T-cell (primary cell): ENCODE measurements around the gene AEBP1. TPM values are rescaled to one million over a fixed set of nuclear protein-coding genes. Genes with fewer than 3 reads are reported as not detected.

Experiments used
- ATAC-seq, 4 experiments: fragments of 200-7000 bp in 3 of 4; fragments of 150-1000 bp in 1 of 4; cut with Tn5 transposase; replicated peaks in 1 of 4; 1 replicate in 3 of 4; 2 replicates in 1 of 4; pipeline ENCODE4 v1.10.0; 2021; ENCODE audit warnings: moderate library complexity in 3 of 4, mild to moderate bottlenecking in 2 of 4, moderate number of reproducible peaks in 1 of 4
- CTCF ChIA-PET, 2 donors: fragments of 300-600 bp; sonication (Branson Sonifier 250); formaldehyde crosslinking; loops; one replicate each; lab custom pipeline; 2022; ENCODE audit warnings: antibody characterized with exemption in 2 of 2; lab: Charles Lee
- POLR2A ChIA-PET, 2 donors: fragments of 300-600 bp; sonication (Branson Sonifier 250); formaldehyde crosslinking; loops; one replicate each; lab custom pipeline; 2022; ENCODE audit warnings: antibody characterized with exemption in 2 of 2; lab: Charles Lee
- DNase-seq, 35 experiments: peaks; one replicate each; pipeline versions ENCODE4 v3.0.0 to v3.0.0-alpha.2; 2013 to 2023
- H3K27ac ChIP-seq: one replicate; pipeline ENCODE4 v1.5.1; 2013; ENCODE audit warnings: low read length
- H3K27me3 ChIP-seq, 2 experiments: replicated peaks in 1 of 2; 1 replicate in 1 of 2; 2 replicates in 1 of 2; pipeline versions ENCODE4 v1.6.1 to v1.7.0; 2013; ENCODE audit warnings: low read length in 1 of 2, mixed read lengths in 1 of 2; ENCODE audit not compliant: control insufficient read depth in 2 of 2, insufficient read depth in 2 of 2; ENCODE audit errors: extremely low read depth in 1 of 2
- H3K36me3 ChIP-seq, 2 donors: 1 replicate in 1 of 2; 2 replicates in 1 of 2; pipeline versions ENCODE4 v1.6.1 to v1.7.0; 2013; ENCODE audit warnings: low read length in 1 of 2; ENCODE audit not compliant: control insufficient read depth in 2 of 2, insufficient read depth in 1 of 2; ENCODE audit errors: extremely low read depth in 1 of 2
- H3K4me1 ChIP-seq, 2 experiments: 1 replicate in 1 of 2; 2 replicates in 1 of 2; pipeline versions ENCODE4 v1.6.1 to v1.7.0; 2013; ENCODE audit warnings: low read length in 2 of 2, mixed read lengths in 1 of 2; ENCODE audit not compliant: insufficient read depth in 2 of 2, control insufficient read depth in 1 of 2; ENCODE audit errors: extremely low read depth in 1 of 2
- H3K4me3 ChIP-seq, 2 donors: 1 replicate in 1 of 2; 2 replicates in 1 of 2; pipeline versions ENCODE4 v1.5.1 to v1.7.0; 2013; ENCODE audit warnings: mild to moderate bottlenecking in 2 of 2, low read length in 1 of 2, moderate library complexity in 1 of 2; ENCODE audit not compliant: control insufficient read depth in 1 of 2; ENCODE audit errors: extremely low read depth in 1 of 2
- H3K9me3 ChIP-seq: 2 replicates; pipeline ENCODE4 v1.7.0; 2013
- H3K27ac Mint-ChIP-seq, 2 donors: one replicate each; pipeline ENCODE4 v1.8.0; 2020 to 2021; ENCODE audit warnings: mild to moderate bottlenecking in 2 of 2, mixed read lengths in 2 of 2
- H3K27me3 Mint-ChIP-seq, 2 donors: one replicate each; pipeline ENCODE4 v1.8.0; 2021 to 2022; ENCODE audit warnings: mixed read lengths in 2 of 2
- H3K36me3 Mint-ChIP-seq: one replicate; pipeline ENCODE4 v1.8.0; 2021; ENCODE audit warnings: mixed read lengths
- H3K4me1 Mint-ChIP-seq, 3 donors: one replicate each; pipeline ENCODE4 v1.8.0; 2020 to 2022; ENCODE audit warnings: mixed read lengths in 3 of 3, mild to moderate bottlenecking in 1 of 3
- H3K4me3 Mint-ChIP-seq, 3 donors: one replicate each; pipeline ENCODE4 v1.8.0; 2020 to 2022; ENCODE audit warnings: mild to moderate bottlenecking in 3 of 3, mixed read lengths in 3 of 3, moderate library complexity in 3 of 3
- H3K9me3 Mint-ChIP-seq, 3 donors: one replicate each; pipeline ENCODE4 v1.8.0; 2020 to 2022; ENCODE audit warnings: mixed read lengths in 3 of 3
- WGBS: methylation state at CpG from one replicate; pipeline ENCODE4 v1.1.5; 2013; ENCODE audit warnings: missing lambda C conversion rate; ENCODE audit not compliant: insufficient coverage; 5-methylcytosine and 5-hydroxymethylcytosine counted together
- total RNA-seq, 35 experiments: library from RNA in 6 of 35; stranded (reverse) in 6 of 35; fragments of 120-200 nt in 1 of 35; gene quantifications; one replicate each; pipeline versions ENCODE4 v1.2.1 to v1.2.4 and lab custom pipeline; 2013 to 2026

AEBP1 gene
- total RNA-seq, 5 donors from 2014 or later (not counting 1 experiment from before 2014, with no cell fraction given): 18.1 to 28.4 (median 23.1) TPM

GRCh38 chr7:44134943-44135628, 30.9 kb downstream of the AEBP1 start:
- Histone ChIP-seq H3K27ac (no peak overlapping the region), H3K4me3 (no peak overlapping the region), H3K27me3 (peaks cover 0 to 24% of the 10 kb centered on the region in 2 experiments), H3K9me3 (no peaks in the 10 kb centered on the region), H3K36me3 (no peaks in the 10 kb centered on the region), H3K4me1 (no peaks in the 10 kb centered on the region)
- Mint-ChIP-seq H3K27me3 (no peaks in the 10 kb centered on the region), H3K27ac (no peak overlapping the region), H3K36me3 (no peaks in the 10 kb centered on the region), H3K9me3 (no peaks in the 10 kb centered on the region), H3K4me1 (peaks cover 0 to 4% (median 0%) of the 10 kb centered on the region in 3 donors), H3K4me3 (no peak overlapping the region)
- 80% methylated on average over 1 of the region's 4 CpGs for WGBS
- DNase-seq (no peak), ATAC-seq (no peak)
- ChIA-PET CTCF (no interaction called here), POLR2A (no interaction called here)

GRCh38 chr7:44136731-44137130, 32.6 kb downstream of the AEBP1 start:
- WGBS: 97% methylated on average over 4 of the region's 5 CpGs
- Mint-ChIP-seq H3K9me3 (no peaks in the 10 kb centered on the region), H3K36me3 (no peaks in the 10 kb centered on the region), H3K27ac (no peak overlapping the region), H3K4me3 (no peak overlapping the region), H3K4me1 (peaks cover 0 to 4% (median 0%) of the 10 kb centered on the region in 3 donors), H3K27me3 (no peaks in the 10 kb centered on the region)
- POLR2A ChIA-PET: no interaction called here
- Histone ChIP-seq H3K27ac (no peak overlapping the region), H3K36me3 (no peaks in the 10 kb centered on the region), H3K9me3 (no peaks in the 10 kb centered on the region), H3K4me3 (no peak overlapping the region), H3K27me3 (peaks cover 0 to 27% of the 10 kb centered on the region in 2 experiments), H3K4me1 (no peaks in the 10 kb centered on the region)
- no peak for DNase-seq
- CTCF ChIA-PET: interaction anchor here in 1 of 2 donors (0.8 kb wide), 1 partner anchor 10 kb away, joined by 3 read pairs; no protein-coding TSS in a partner anchor
- ATAC-seq: no peak

- H3K4me3 Mint-ChIP-seq: no peak overlapping the region
- H3K27me3 Mint-ChIP-seq: no peaks in the 10 kb centered on the region
- DNase-seq: no peak
- Histone ChIP-seq H3K27ac (no peak overlapping the region), H3K4me3 (no peak overlapping the region), H3K36me3 (no peaks in the 10 kb centered on the region), H3K27me3 (peaks cover 0 to 25% of the 10 kb centered on the region in 2 experiments), H3K9me3 (no peaks in the 10 kb centered on the region), H3K4me1 (no peaks in the 10 kb centered on the region)
- H3K36me3 Mint-ChIP-seq: no peaks in the 10 kb centered on the region
- ChIA-PET CTCF (no interaction called here), POLR2A (no interaction called here)
- H3K9me3 Mint-ChIP-seq: no peaks in the 10 kb centered on the region
- 87% methylated on average over 5 of the region's 8 CpGs for WGBS
- no peaks in the 10 kb centered on the region for H3K4me1 Mint-ChIP-seq
- ATAC-seq: no peak
- H3K27ac Mint-ChIP-seq: no peak overlapping the region
Observed at GRCh38 chr7:44138698-44139097, 34.6 kb downstream of the AEBP1 start.

DNA sequence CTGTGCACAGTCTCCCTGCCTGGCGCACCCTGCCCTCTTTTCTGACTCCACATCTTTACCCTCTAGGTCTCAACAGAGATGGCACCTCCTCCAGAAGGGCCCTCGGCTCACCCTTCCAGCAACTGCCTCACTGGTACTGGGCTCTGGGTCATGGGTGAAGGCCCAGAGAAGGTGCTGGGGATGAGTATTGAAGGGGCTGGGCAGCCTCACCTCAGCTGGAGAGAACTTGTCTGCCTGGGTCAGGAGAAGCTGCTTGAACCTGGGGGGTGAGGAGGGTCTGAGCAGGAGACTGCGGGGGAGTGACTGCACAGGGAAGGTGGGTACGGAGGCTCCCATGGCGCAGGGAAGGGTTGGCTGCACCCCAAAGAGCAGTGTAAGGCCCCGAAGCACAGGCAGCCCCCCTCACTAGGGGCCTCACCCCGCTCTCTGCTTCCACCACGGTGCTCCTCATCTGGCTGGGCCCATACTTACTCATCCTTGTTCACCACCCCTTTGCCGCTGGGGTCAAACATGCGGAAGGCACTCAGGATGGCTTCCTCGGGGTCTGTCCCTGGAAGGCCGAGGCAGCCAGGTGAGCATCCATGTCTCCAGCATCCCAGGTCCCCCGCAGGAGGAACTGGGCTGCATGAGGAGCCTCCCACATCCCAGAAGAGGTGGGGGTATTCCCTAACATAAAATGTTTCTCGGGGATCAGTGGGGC, 35.3 kb downstream of the AEBP1 start:
- no peak overlapping the region for H3K27ac ChIP-seq
- H3K36me3 Mint-ChIP-seq: no peaks in the 10 kb centered on the region
- POLR2A ChIA-PET: no interaction called here
- H3K4me3 ChIP-seq: no peak overlapping the region
- H3K9me3 ChIP-seq: no peaks in the 10 kb centered on the region
- WGBS: 91% methylated on average over 8 of the region's 14 CpGs
- DNase-seq (no peak), ATAC-seq (no peak)
- no peaks in the 10 kb centered on the region for H3K36me3 ChIP-seq
- H3K27me3 Mint-ChIP-seq: no peaks in the 10 kb centered on the region
- H3K4me3 Mint-ChIP-seq: no peak overlapping the region
- H3K9me3 Mint-ChIP-seq: no peaks in the 10 kb centered on the region
- no peaks in the 10 kb centered on the region for H3K4me1 Mint-ChIP-seq
- peaks cover 0 to 28% of the 10 kb centered on the region in 2 experiments for H3K27me3 ChIP-seq
- CTCF ChIA-PET: no interaction called here
- H3K4me1 ChIP-seq: no peaks in the 10 kb centered on the region
- no peak overlapping the region for H3K27ac Mint-ChIP-seq

DNA sequence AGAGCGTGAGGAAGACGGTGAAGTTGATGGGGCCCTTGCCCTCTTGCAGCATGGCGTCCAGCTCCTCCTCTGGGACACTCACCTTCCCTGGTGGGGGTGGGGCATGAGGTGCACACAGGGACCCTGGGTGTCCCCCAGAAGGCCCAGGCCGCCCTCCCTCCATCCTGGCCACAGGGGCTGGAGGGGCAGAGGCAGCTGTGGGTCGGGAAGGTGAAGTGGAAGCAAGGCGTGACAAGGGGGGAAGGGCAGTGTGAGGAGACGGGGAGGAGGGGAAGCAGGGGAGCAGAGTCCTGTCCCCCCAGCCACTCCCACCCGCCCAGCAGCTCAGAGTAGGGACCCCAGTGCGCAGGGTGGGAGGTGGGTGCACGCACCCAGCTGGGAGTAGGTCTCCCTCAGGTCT, 36.2 kb downstream of the AEBP1 start:
- Histone ChIP-seq H3K4me1 (peaks cover 0 to 5% of the 10 kb centered on the region in 2 experiments), H3K36me3 (no peaks in the 10 kb centered on the region), H3K9me3 (no peaks in the 10 kb centered on the region), H3K27ac (no peak overlapping the region), H3K27me3 (peaks cover 0 to 37% of the 10 kb centered on the region in 2 experiments), H3K4me3 (no peak overlapping the region)
- peaks cover 4% of the 10 kb centered on the region in 3 donors for H3K4me1 Mint-ChIP-seq
- no peak for DNase-seq
- 94% methylated on average over 3 of the region's 10 CpGs for WGBS
- ChIA-PET POLR2A (no interaction called here), CTCF (no interaction called here)
- no peak for ATAC-seq
- H3K4me3 Mint-ChIP-seq: no peak overlapping the region
- H3K27ac Mint-ChIP-seq: no peak overlapping the region
- no peaks in the 10 kb centered on the region for H3K9me3 Mint-ChIP-seq
- peaks cover 0 to 4% of the 10 kb centered on the region in 2 donors for H3K27me3 Mint-ChIP-seq
- H3K36me3 Mint-ChIP-seq: no peaks in the 10 kb centered on the region

DNA sequence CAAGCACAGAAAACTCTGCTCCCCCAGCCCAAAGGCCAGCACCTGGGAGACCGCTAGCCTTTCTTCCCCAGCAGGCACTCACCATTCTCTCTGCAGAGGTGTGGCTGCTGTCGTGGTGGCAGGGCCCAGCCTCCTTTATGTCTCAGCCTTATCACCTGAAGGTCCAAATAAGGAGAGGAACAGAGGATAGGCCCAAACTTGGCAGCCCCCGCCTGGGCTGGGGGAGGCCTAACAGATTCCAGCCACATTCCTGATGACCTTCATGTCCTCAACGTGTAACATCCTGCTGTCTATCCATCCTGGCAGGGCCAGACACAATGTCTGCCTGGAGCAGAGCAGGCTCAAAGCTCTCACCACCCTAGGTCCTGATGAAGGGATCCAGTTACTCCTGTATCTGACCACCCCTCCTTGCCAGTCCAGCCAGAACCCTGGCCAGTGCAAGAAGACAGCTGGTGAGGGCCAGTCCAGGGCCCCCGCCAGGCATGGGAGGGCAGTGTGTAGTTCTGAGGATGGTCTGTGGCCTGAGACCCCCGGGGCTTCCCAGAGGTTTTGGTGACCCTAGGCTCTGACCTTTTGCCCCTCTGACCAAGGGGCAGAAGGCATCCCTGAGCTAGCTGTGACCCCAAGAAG, 37.2 kb downstream of the AEBP1 start, which contains the start of gene MYL7:
TSS of gene MYL7 (minus strand) at position 112 of the 630 bp plus-strand sequence. CDS start at position 85, 27 bp downstream.
- H3K4me1 ChIP-seq: peaks cover 4 to 14% of the 10 kb centered on the region in 2 experiments
- no peaks in the 10 kb centered on the region for H3K36me3 ChIP-seq
- H3K9me3 Mint-ChIP-seq: no peaks in the 10 kb centered on the region
- H3K36me3 Mint-ChIP-seq: no peaks in the 10 kb centered on the region
- peaks cover 0 to 7% of the 10 kb centered on the region in 2 donors for H3K27me3 Mint-ChIP-seq
- peaks cover 0 to 44% of the 10 kb centered on the region in 2 experiments for H3K27me3 ChIP-seq
- no peak within 1 kb of the TSS for H3K4me3 ChIP-seq
- WGBS: 78% methylated on average over 4 of the region's 6 CpGs
- ChIA-PET CTCF (no interaction called here), POLR2A (no interaction called here)
- no peak within 1 kb of the TSS for H3K4me3 Mint-ChIP-seq
- no peak for ATAC-seq
- no peak within 1 kb of the TSS for H3K27ac ChIP-seq
- H3K9me3 ChIP-seq: no peaks in the 10 kb centered on the region
- DNase-seq: no peak
- H3K4me1 Mint-ChIP-seq: peaks cover 6 to 9% (median 7%) of the 10 kb centered on the region in 3 donors
- no peak within 1 kb of the TSS for H3K27ac Mint-ChIP-seq
